Memory B cell (primary cell): ENCODE measurements around the gene ST6GAL2.

Experiments
- ATAC-seq: fragments of 150-1000 bp; cut with Tn5 transposase; 2 replicates; pipeline ENCODE4 v1.10.0; 2021; ENCODE audit warnings: low read depth, mild to moderate bottlenecking, moderate library complexity
- DNase-seq, 2 donors: peaks; one replicate each; pipeline ENCODE4 v3.0.0; 2022; ENCODE audit warnings: low spot score in 2 of 2
- H3K27ac Mint-ChIP-seq: one replicate; pipeline ENCODE4 v1.8.0; 2022; ENCODE audit warnings: mild to moderate bottlenecking, moderate library complexity, mixed read lengths
- H3K27me3 Mint-ChIP-seq: one replicate; pipeline ENCODE4 v1.8.0; 2022; ENCODE audit warnings: mixed read lengths
- H3K36me3 Mint-ChIP-seq: one replicate; pipeline ENCODE4 v1.8.0; 2022; ENCODE audit warnings: mild to moderate bottlenecking, mixed read lengths
- H3K4me1 Mint-ChIP-seq: one replicate; pipeline ENCODE4 v1.8.0; 2022; ENCODE audit warnings: mixed read lengths
- H3K4me3 Mint-ChIP-seq: one replicate; pipeline ENCODE4 v1.8.0; 2022; ENCODE audit warnings: mild to moderate bottlenecking, moderate library complexity, mixed read lengths
- H3K9me3 Mint-ChIP-seq: one replicate; pipeline ENCODE4 v1.8.0; 2022; ENCODE audit warnings: mixed read lengths

The ST6GAL2 gene

GRCh38 chr2:106885971-106886915, at the start of gene ST6GAL2:
ST6GAL2 (minus strand) TSS chr2:106886167; CDS start chr2:106843977, 42,190 bp downstream.
- Mint-ChIP-seq H3K9me3 (no peaks in the 10 kb centered on the region), H3K4me3 (no peak within 1 kb of the TSS)
- no peak for ATAC-seq

GRCh38 chr2:106932644-106933043, 46.7 kb upstream of the ST6GAL2 start:
- H3K4me3 Mint-ChIP-seq = no peak overlapping the region
- DNase-seq (no peak), ATAC-seq (no peak)
- no peaks in the 10 kb centered on the region for H3K4me1 Mint-ChIP-seq
- H3K9me3 Mint-ChIP-seq = peaks cover 6% of the 10 kb centered on the region
- H3K27me3 Mint-ChIP-seq = no peaks in the 10 kb centered on the region
- no peaks in the 10 kb centered on the region for H3K36me3 Mint-ChIP-seq
- H3K27ac Mint-ChIP-seq = no peak overlapping the region

More at GRCh38 chr2:106885971-106886915, at the start of gene ST6GAL2:
- Mint-ChIP-seq H3K4me1 (no peaks in the 10 kb centered on the region), H3K27ac (no peak within 1 kb of the TSS), H3K36me3 (no peaks in the 10 kb centered on the region), H3K27me3 (peaks cover 4% of the 10 kb centered on the region)
- DNase-seq = no peak

GRCh38 chr2:106931717-106932335, 45.9 kb upstream of the ST6GAL2 start:
- peaks cover 4% of the 10 kb centered on the region for H3K9me3 Mint-ChIP-seq

GRCh38 chr2:106921451-106921850, 35.5 kb upstream of the ST6GAL2 start:
- H3K36me3 Mint-ChIP-seq = no peaks in the 10 kb centered on the region
- no peak overlapping the region for H3K4me3 Mint-ChIP-seq
- no peak for ATAC-seq
- peaks cover 5% of the 10 kb centered on the region for H3K9me3 Mint-ChIP-seq
- no peaks in the 10 kb centered on the region for H3K4me1 Mint-ChIP-seq
- no peak for DNase-seq
- H3K27me3 Mint-ChIP-seq = no peaks in the 10 kb centered on the region
- no peak overlapping the region for H3K27ac Mint-ChIP-seq

More at GRCh38 chr2:106931717-106932335, 45.9 kb upstream of the ST6GAL2 start:
- no peak overlapping the region for H3K4me3 Mint-ChIP-seq
- H3K27ac Mint-ChIP-seq = no peak overlapping the region
- no peaks in the 10 kb centered on the region for H3K27me3 Mint-ChIP-seq
- DNase-seq (no peak), ATAC-seq (no peak)
- no peaks in the 10 kb centered on the region for H3K4me1 Mint-ChIP-seq
- no peaks in the 10 kb centered on the region for H3K36me3 Mint-ChIP-seq

GRCh38 chr2:106919012-106919411, 33.0 kb upstream of the ST6GAL2 start:
- Mint-ChIP-seq H3K27me3 (no peaks in the 10 kb centered on the region), H3K36me3 (no peaks in the 10 kb centered on the region), H3K4me1 (no peaks in the 10 kb centered on the region), H3K4me3 (no peak overlapping the region), H3K9me3 (peaks cover 2% of the 10 kb centered on the region), H3K27ac (no peak overlapping the region)
- ATAC-seq (no peak), DNase-seq (no peak)

GRCh38 chr2:106904242-106904641, 18.3 kb upstream of the ST6GAL2 start:
- ATAC-seq (no peak), DNase-seq (no peak)
- H3K4me3 Mint-ChIP-seq = no peak overlapping the region
- no peaks in the 10 kb centered on the region for H3K4me1 Mint-ChIP-seq
- H3K27me3 Mint-ChIP-seq = no peaks in the 10 kb centered on the region
- no peaks in the 10 kb centered on the region for H3K36me3 Mint-ChIP-seq
- H3K27ac Mint-ChIP-seq = no peak overlapping the region
- H3K9me3 Mint-ChIP-seq = peaks cover 2% of the 10 kb centered on the region

- DNase-seq = no peak
- H3K9me3 Mint-ChIP-seq = peaks cover 2% of the 10 kb centered on the region
- ATAC-seq = no peak
- H3K27me3 Mint-ChIP-seq = no peaks in the 10 kb centered on the region
- H3K36me3 Mint-ChIP-seq = no peaks in the 10 kb centered on the region
- H3K4me3 Mint-ChIP-seq = no peak overlapping the region
- H3K4me1 Mint-ChIP-seq = no peaks in the 10 kb centered on the region
- H3K27ac Mint-ChIP-seq = no peak overlapping the region
These were observed 14.0 kb upstream of the ST6GAL2 start for GRCh38 chr2:106899786-106900530.

- DNase-seq = no peak
- Mint-ChIP-seq H3K27ac (no peak overlapping the region), H3K36me3 (no peaks in the 10 kb centered on the region), H3K27me3 (no peaks in the 10 kb centered on the region), H3K4me1 (no peaks in the 10 kb centered on the region), H3K4me3 (no peak overlapping the region), H3K9me3 (no peaks in the 10 kb centered on the region)
- no peak for ATAC-seq
These were observed 8.6 kb upstream of the ST6GAL2 start for GRCh38 chr2:106894545-106894944.

- no peak overlapping the region for H3K4me3 Mint-ChIP-seq
- no peaks in the 10 kb centered on the region for H3K4me1 Mint-ChIP-seq
- no peak for ATAC-seq
These were observed 6.1 kb upstream of the ST6GAL2 start for GRCh38 chr2:106892048-106892447.

GRCh38 chr2:106890606-106891005, 4.6 kb upstream of the ST6GAL2 start:
- no peak for ATAC-seq
- no peak overlapping the region for H3K27ac Mint-ChIP-seq
- H3K27me3 Mint-ChIP-seq = peaks cover 4% of the 10 kb centered on the region
- H3K9me3 Mint-ChIP-seq = no peaks in the 10 kb centered on the region
- DNase-seq = no peak
- H3K4me3 Mint-ChIP-seq = no peak overlapping the region
- H3K36me3 Mint-ChIP-seq = no peaks in the 10 kb centered on the region
- H3K4me1 Mint-ChIP-seq = no peaks in the 10 kb centered on the region

More at GRCh38 chr2:106892048-106892447, 6.1 kb upstream of the ST6GAL2 start:
- peaks cover 2% of the 10 kb centered on the region for H3K27me3 Mint-ChIP-seq
- H3K27ac Mint-ChIP-seq = no peak overlapping the region
- DNase-seq = no peak
- no peaks in the 10 kb centered on the region for H3K36me3 Mint-ChIP-seq
- H3K9me3 Mint-ChIP-seq = no peaks in the 10 kb centered on the region

- no peaks in the 10 kb centered on the region for H3K9me3 Mint-ChIP-seq
- H3K4me1 Mint-ChIP-seq = no peaks in the 10 kb centered on the region
- H3K27me3 Mint-ChIP-seq = peaks cover 4% of the 10 kb centered on the region
- no peaks in the 10 kb centered on the region for H3K36me3 Mint-ChIP-seq
- no peak for ATAC-seq
- DNase-seq = no peak
- no peak overlapping the region for H3K27ac Mint-ChIP-seq
- H3K4me3 Mint-ChIP-seq = no peak overlapping the region
These were observed 1.2 kb upstream of the ST6GAL2 start for GRCh38 chr2:106886916-106887758.

GRCh38 chr2:106885329-106885728, 638 bp downstream of the ST6GAL2 start:
- Mint-ChIP-seq H3K4me1 (no peaks in the 10 kb centered on the region), H3K36me3 (no peaks in the 10 kb centered on the region), H3K27ac (no peak overlapping the region), H3K4me3 (no peak overlapping the region), H3K27me3 (peaks cover 4% of the 10 kb centered on the region), H3K9me3 (no peaks in the 10 kb centered on the region)
- no peak for DNase-seq
- ATAC-seq = no peak

- no peak overlapping the region for H3K27ac Mint-ChIP-seq
- H3K4me3 Mint-ChIP-seq = no peak overlapping the region
- no peaks in the 10 kb centered on the region for H3K9me3 Mint-ChIP-seq
- peaks cover 4% of the 10 kb centered on the region for H3K27me3 Mint-ChIP-seq
- no peaks in the 10 kb centered on the region for H3K4me1 Mint-ChIP-seq
- DNase-seq (no peak), ATAC-seq (no peak)
- H3K36me3 Mint-ChIP-seq = no peaks in the 10 kb centered on the region
These were observed 3.3 kb downstream of the ST6GAL2 start for GRCh38 chr2:106882673-106883072.
